Liver (tissue), 9 donors: ENCODE results near the gene TUFM. TPM values are rescaled to one million over a fixed set of nuclear protein-coding genes. Genes with fewer than 3 reads are reported as not detected.
"Not testable (repeated sequence)": the region's sequence is repeated elsewhere in the genome, so short reads cannot be mapped to it uniquely, and the experiment has no call there.

Experiments
- DNase-seq: peaks from one replicate; pipeline ENCODE4 v3.0.0-alpha.2; 2017; ENCODE audit warnings: low spot score
- H3K27ac ChIP-seq, 2 donors: one replicate each; pipeline ENCODE4 v1.7.0; 2013; ENCODE audit warnings: inconsistent platforms in 2 of 2, low read length in 2 of 2, control low read depth in 1 of 2, low read depth in 1 of 2, mild to moderate bottlenecking in 1 of 2
- H3K27me3 ChIP-seq, 4 donors: one replicate each; pipeline versions ENCODE4 v1.6.1 to v1.7.0; 2013; ENCODE audit warnings: low read length in 3 of 4, inconsistent platforms in 1 of 4, mild to moderate bottlenecking in 1 of 4, moderate library complexity in 1 of 4; ENCODE audit not compliant: control insufficient read depth in 4 of 4, insufficient read depth in 4 of 4
- H3K36me3 ChIP-seq, 4 donors: one replicate each; pipeline versions ENCODE4 v1.6.1 to v1.7.0; 2013; ENCODE audit warnings: low read length in 3 of 4, mild to moderate bottlenecking in 3 of 4, low read depth in 1 of 4, moderate library complexity in 1 of 4; ENCODE audit not compliant: control insufficient read depth in 4 of 4, insufficient read depth in 3 of 4
- H3K4me1 ChIP-seq, 4 donors: one replicate each; pipeline versions ENCODE4 v1.6.1 to v1.7.0; 2013; ENCODE audit warnings: low read length in 3 of 4, mild to moderate bottlenecking in 3 of 4, moderate library complexity in 1 of 4; ENCODE audit not compliant: control insufficient read depth in 4 of 4, insufficient read depth in 4 of 4
- H3K4me3 ChIP-seq, 3 donors: one replicate each; pipeline versions ENCODE4 v1.6.1 to v1.7.0; 2013; ENCODE audit warnings: low read length in 3 of 3, control low read depth in 1 of 3, low read depth in 1 of 3, mild to moderate bottlenecking in 1 of 3
- H3K9ac ChIP-seq, 2 donors: one replicate each; pipeline ENCODE4 v1.7.0; 2013; ENCODE audit warnings: low read length in 2 of 2, mild to moderate bottlenecking in 2 of 2, moderate library complexity in 2 of 2, control low read depth in 1 of 2, low read depth in 1 of 2
- H3K9me3 ChIP-seq, 4 donors: one replicate each; pipeline versions ENCODE4 v1.6.1 to v1.7.0; 2013; ENCODE audit warnings: low read length in 3 of 4; ENCODE audit not compliant: control insufficient read depth in 4 of 4
- ATF3 ChIP-seq: IDR thresholded peaks from 2 replicates; pipeline ENCODE4 v1.6.1; 2016; ENCODE audit warnings: antibody characterized with exemption
- EGR1 ChIP-seq, 2 donors: IDR thresholded peaks; 2 replicates each; pipeline ENCODE4 v1.6.1; 2016 to 2018; ENCODE audit warnings: antibody characterized with exemption in 2 of 2, low read depth in 2 of 2
- HNF4A ChIP-seq, 2 donors: conservative IDR thresholded peaks; 2 replicates each; pipeline ENCODE4 v1.6.1; 2016; ENCODE audit warnings: antibody characterized with exemption in 2 of 2, mild to moderate bottlenecking in 2 of 2
- NR2F2 ChIP-seq: IDR thresholded peaks from 2 replicates; pipeline ENCODE4 v1.6.1; 2016; ENCODE audit warnings: antibody characterized with exemption
- RAD21 ChIP-seq, 2 donors: IDR thresholded peaks; 2 replicates each; pipeline ENCODE4 v1.6.1; 2016; ENCODE audit warnings: antibody characterized with exemption in 2 of 2, mild to moderate bottlenecking in 2 of 2
- REST ChIP-seq: IDR thresholded peaks from 2 replicates; pipeline ENCODE4 v1.6.1; 2016; ENCODE audit warnings: antibody characterized with exemption, mild to moderate bottlenecking
- RXRA ChIP-seq, 2 donors: IDR thresholded peaks; 2 replicates each; pipeline ENCODE4 v1.6.1; 2017 to 2018; ENCODE audit warnings: antibody characterized with exemption in 2 of 2, mild to moderate bottlenecking in 1 of 2
- SP1 ChIP-seq: IDR thresholded peaks from 2 replicates; pipeline ENCODE4 v1.6.1; 2018; ENCODE audit warnings: antibody characterized with exemption, mild to moderate bottlenecking
- TAF1 ChIP-seq: conservative IDR thresholded peaks from 2 replicates; pipeline ENCODE4 v1.6.1; 2016; ENCODE audit warnings: antibody characterized with exemption, mild to moderate bottlenecking
- ZBTB33 ChIP-seq: IDR thresholded peaks from 2 replicates; pipeline ENCODE4 v1.6.1; 2016; ENCODE audit warnings: antibody characterized with exemption
- WGBS: extraction: QIAGEN DNeasy Blood & Tissue Kit; methylation state at CpG from one replicate; pipeline ENCODE4 v1.1.7; 2013; 5-methylcytosine and 5-hydroxymethylcytosine counted together
- polyA plus RNA-seq, 2 donors: library from polyadenylated mRNA; stranded (reverse) in 1 of 2; unstranded in 1 of 2; fragments of 200-250 nt in 1 of 2; fragments of >200 nt in 1 of 2; fragmentation: Nextera tagmentation in 1 of 2; extraction: Ambion mirVana in 1 of 2; gene quantifications; one replicate each; pipeline versions ENCODE4 v1.2.1 to v1.2.3, GENCODE V29; 2013 to 2015
- total RNA-seq, 2 donors: library from RNA; depleted of rRNA; stranded (reverse); fragments of >200 nt; gene quantifications; one replicate each; pipeline ENCODE4 v1.2.3, GENCODE V29; 2014
- donor health status: healthy.
- donor health status: healthy.
- donor health status: healthy.
- donor health status: healthy.
- donor health status: healthy.

Gene TUFM
- total and polyA plus RNA-seq, 4 donors: 90.4 to 191 (median 136) TPM

- H3K4me1 ChIP-seq: peaks cover 10 to 43% (median 37%) of the 10 kb centered on the region in 4 donors
- no peak for TF ChIP-seq NR2F2
- no peak for TF ChIP-seq REST
- no peak for TF ChIP-seq ZBTB33
- no peaks in the 10 kb centered on the region for H3K9me3 ChIP-seq
- no peaks in the 10 kb centered on the region for H3K27me3 ChIP-seq
- peaks cover 3 to 17% (median 14%) of the 10 kb centered on the region in 4 donors for H3K36me3 ChIP-seq
- peak overlapping the region; percentile 57 to 94 for H3K9ac ChIP-seq
- 26% methylated on average over 13 of the region's 13 CpGs for WGBS
- H3K4me3 ChIP-seq: peak overlapping the region; percentile 45 to 98 (median 74)
- no peak for DNase-seq
- H3K27ac ChIP-seq: peak overlapping the region; percentile 94 to 98
These were observed 24.2 kb downstream of the TUFM start for GRCh38 chr16:28821874-28822519.

GRCh38 chr16:28820546-28820945 lies 25.6 kb downstream of the TUFM start:
- H3K9ac ChIP-seq, H3K4me3 ChIP-seq, DNase-seq, H3K9me3 ChIP-seq, H3K27me3 ChIP-seq, H3K36me3 ChIP-seq: not testable (repeated sequence)
- 91% methylated on average over 13 of the region's 13 CpGs for WGBS
- H3K27ac ChIP-seq: peak overlapping the region; percentile 46 to 59
- peaks cover 10 to 42% (median 31%) of the 10 kb centered on the region in 4 donors for H3K4me1 ChIP-seq
- peak in 1 of 2 donors; percentile 0 for TF ChIP-seq RXRA (IDR thresholded peaks at IDR 0.05)

GRCh38 chr16:28820016-28820415 lies 26.1 kb downstream of the TUFM start:
- no peak overlapping the region for H3K4me3 ChIP-seq
- WGBS: 39% methylated on average over 5 of the region's 5 CpGs
- H3K27me3 ChIP-seq: no peaks in the 10 kb centered on the region
- no peak overlapping the region for H3K9ac ChIP-seq
- H3K36me3 ChIP-seq: no peaks in the 10 kb centered on the region
- H3K27ac ChIP-seq: peak overlapping the region; percentile 30 to 46
- no peaks in the 10 kb centered on the region for H3K9me3 ChIP-seq
- peak; percentile 49 for DNase-seq
- H3K4me1 ChIP-seq: peaks cover 9 to 37% (median 25%) of the 10 kb centered on the region in 4 donors
- TF ChIP-seq SP1 (peak; percentile 35), TAF1 (no peak), RXRA (IDR thresholded peaks at IDR 0.05) (peak; percentile 22 to 41), ATF3 (no peak), HNF4A (conservative IDR thresholded peaks at IDR 0.05) (peak; percentile 36 to 38), RAD21 (IDR thresholded peaks at IDR 0.05) (no peak), EGR1 (IDR thresholded peaks at IDR 0.05; ENCODE audit: low read depth in 2 of 2) (no peak)

- H3K4me3 ChIP-seq, H3K9me3 ChIP-seq, H3K36me3 ChIP-seq, H3K27ac ChIP-seq, H3K4me1 ChIP-seq, H3K9ac ChIP-seq, H3K27me3 ChIP-seq, DNase-seq: not testable (repeated sequence)
- WGBS: no CpG with 5 or more reads among the region's 11 CpGs
These were observed 38.6 kb downstream of the TUFM start for GRCh38 chr16:28807445-28808120.
